Skeletal muscle tissue (tissue), 4 donors: ENCODE results near the gene SIPA1L3. TPM values are rescaled to one million over a fixed set of nuclear protein-coding genes. Genes with fewer than 3 reads are reported as not detected.

ENCODE experiments used
- H3K27ac ChIP-seq: one replicate; pipeline ENCODE4 v1.7.0; 2013; ENCODE audit warnings: mild to moderate bottlenecking, low read depth, low read length, inconsistent platforms
- H3K27me3 ChIP-seq, 3 donors: one replicate each; pipeline ENCODE4 v1.7.0; 2013; ENCODE audit warnings: low read length in 3 of 3; ENCODE audit not compliant: control insufficient read depth in 3 of 3, insufficient read depth in 3 of 3
- H3K36me3 ChIP-seq, 3 donors: one replicate each; pipeline ENCODE4 v1.7.0; 2013; ENCODE audit warnings: low read length in 3 of 3; ENCODE audit not compliant: control insufficient read depth in 3 of 3, insufficient read depth in 3 of 3
- H3K4me1 ChIP-seq, 3 donors: one replicate each; pipeline ENCODE4 v1.7.0; 2013; ENCODE audit warnings: low read length in 3 of 3, mild to moderate bottlenecking in 3 of 3; ENCODE audit not compliant: control insufficient read depth in 3 of 3, insufficient read depth in 3 of 3
- H3K4me3 ChIP-seq, 3 donors: one replicate each; pipeline ENCODE4 v1.7.0; 2013; ENCODE audit warnings: low read length in 3 of 3
- H3K9ac ChIP-seq, 3 donors: one replicate each; pipeline ENCODE4 v1.7.0; 2013; ENCODE audit warnings: low read length in 3 of 3, mild to moderate bottlenecking in 3 of 3, moderate library complexity in 2 of 3, low read depth in 1 of 3
- H3K9me3 ChIP-seq, 3 donors: one replicate each; pipeline ENCODE4 v1.7.0; 2013; ENCODE audit warnings: low read length in 3 of 3; ENCODE audit not compliant: control insufficient read depth in 3 of 3
- total RNA-seq: library from RNA; depleted of rRNA; stranded (reverse); fragments of >200 nt; gene quantifications from one replicate; pipeline ENCODE4 v1.2.3, GENCODE V29; 2014
- donor health status: Osteomylitis.

SIPA1L3 gene
- total RNA-seq, 1 donor from 2014 or later: 3.7 TPM

DNA sequence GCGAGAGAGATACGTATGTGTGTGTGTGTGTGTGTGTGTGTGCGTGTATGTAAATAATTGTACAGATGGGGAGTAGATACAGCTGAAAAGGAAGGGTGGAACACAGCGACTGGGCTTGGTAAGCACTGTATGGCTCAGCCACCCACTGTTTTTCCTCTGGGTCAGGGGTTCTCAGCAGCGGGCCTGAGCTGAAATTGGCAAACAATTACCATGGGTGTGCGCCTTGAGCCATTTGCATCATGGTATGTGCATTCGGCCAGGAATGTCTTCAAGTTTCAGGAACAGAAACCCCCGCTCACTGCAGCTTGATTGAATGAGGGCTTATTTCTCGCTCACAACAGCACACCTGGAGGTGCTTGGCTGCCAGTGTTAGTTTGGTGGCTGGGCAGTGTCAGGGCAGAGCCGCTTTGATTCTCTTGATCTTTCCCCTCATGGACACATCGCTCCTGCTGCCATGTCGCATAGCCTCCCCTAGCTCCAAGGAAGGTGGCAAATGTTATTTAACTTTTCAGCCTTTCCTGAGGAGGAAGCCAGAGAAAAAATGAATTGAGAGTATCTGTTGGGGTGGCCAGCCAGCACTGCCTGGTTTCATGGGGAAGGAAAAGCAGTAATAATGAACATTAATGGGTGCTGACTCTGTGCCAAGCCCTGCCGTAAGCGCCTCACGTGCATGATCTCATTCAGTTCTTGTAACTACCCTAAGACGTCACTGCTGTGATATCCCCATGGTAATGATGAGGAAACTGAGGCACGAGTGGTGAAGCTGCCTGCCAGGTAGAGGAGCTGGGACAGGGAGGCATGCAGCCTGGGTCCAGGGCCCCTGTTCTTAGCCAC lies 126.9 kb downstream of the SIPA1L3 start:
- no peaks in the 10 kb centered on the region for H3K9me3 ChIP-seq
- H3K4me1 ChIP-seq: peaks cover 21 to 29% (median 28%) of the 10 kb centered on the region in 3 donors
- H3K9ac ChIP-seq: no peak overlapping the region
- no peaks in the 10 kb centered on the region for H3K27me3 ChIP-seq
- H3K4me3 ChIP-seq: no peak overlapping the region
- no peak overlapping the region for H3K27ac ChIP-seq
- H3K36me3 ChIP-seq: no peaks in the 10 kb centered on the region

DNA sequence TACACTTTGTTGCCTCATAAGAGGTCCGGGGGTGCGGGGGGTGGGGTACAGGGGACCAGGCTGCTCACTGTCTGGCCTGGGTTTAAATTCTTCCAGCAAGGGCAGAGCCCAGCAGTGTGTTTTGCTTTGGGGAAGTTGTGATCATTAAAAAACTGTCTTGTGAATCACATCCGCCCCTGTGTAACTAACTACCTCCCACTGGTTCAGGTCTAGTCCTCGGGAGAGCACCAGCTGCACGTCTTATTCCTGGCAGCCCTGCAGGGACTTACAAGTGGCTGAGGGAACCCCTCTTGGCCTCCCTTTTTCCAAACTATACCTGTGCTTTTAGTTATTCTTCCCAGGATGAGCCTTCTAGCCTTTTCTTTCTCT lies 127.5 kb downstream of the SIPA1L3 start:
- H3K9ac ChIP-seq: no peak overlapping the region
- no peak overlapping the region for H3K27ac ChIP-seq
- H3K4me3 ChIP-seq: no peak overlapping the region
- H3K9me3 ChIP-seq: no peaks in the 10 kb centered on the region
- no peaks in the 10 kb centered on the region for H3K36me3 ChIP-seq
- no peaks in the 10 kb centered on the region for H3K27me3 ChIP-seq
- H3K4me1 ChIP-seq: peaks cover 21 to 29% (median 28%) of the 10 kb centered on the region in 3 donors

DNA sequence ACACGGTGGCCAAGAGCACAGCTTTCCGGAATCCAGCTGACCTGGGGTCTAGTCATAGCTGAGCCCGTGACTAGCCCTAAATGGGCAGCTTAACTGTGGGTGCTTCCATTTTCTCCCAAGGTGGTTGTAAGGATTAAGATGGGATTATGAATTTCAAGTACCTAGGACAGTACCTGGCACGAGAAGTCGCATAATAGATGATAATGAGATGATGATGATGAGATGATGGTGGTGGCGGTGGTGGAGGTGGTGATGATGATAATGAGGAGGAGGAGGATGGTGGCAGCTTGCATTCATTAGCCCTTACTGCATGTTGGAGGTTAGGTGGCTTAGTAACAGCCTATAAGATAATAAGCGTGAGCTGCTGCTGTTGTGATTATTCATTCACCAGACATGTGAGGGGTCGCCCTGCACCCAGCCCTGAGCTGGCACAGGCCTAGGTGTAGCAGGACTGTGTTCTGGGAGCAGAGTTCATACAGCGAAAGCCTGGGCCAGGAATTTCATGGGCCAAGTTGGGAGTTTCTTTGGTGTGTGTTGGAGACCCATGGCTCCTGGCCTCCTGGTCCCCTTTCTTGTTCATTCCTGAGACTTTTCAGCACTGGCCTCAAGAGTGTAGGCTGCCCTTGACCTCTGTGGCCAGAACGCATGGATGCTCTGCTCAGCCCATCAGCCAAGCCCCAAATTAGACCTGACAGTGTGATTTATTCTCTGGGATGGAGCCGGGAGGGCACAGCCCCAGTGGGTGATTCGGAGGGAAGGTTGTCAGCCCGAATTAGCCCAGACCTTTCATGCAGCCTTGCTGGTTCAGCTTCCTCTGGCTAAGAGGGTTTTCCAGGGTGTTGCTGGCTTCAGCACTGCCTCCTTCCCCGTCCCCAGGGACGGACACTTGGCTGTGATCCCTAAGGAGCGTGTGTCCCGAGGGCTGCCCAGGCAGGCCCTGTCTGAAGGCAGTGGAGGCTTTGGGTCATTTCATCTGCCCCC lies 128.8 kb downstream of the SIPA1L3 start:
- H3K4me1 ChIP-seq: peaks cover 21 to 29% (median 28%) of the 10 kb centered on the region in 3 donors
- no peaks in the 10 kb centered on the region for H3K9me3 ChIP-seq
- no peaks in the 10 kb centered on the region for H3K27me3 ChIP-seq
- H3K36me3 ChIP-seq: no peaks in the 10 kb centered on the region
- peak overlapping the region in 2 of 3 donors; percentile 55 to 58 for H3K4me3 ChIP-seq
- peak overlapping the region; percentile 60 for H3K27ac ChIP-seq
- H3K9ac ChIP-seq: peak overlapping the region; percentile 36 to 81 (median 59)

DNA sequence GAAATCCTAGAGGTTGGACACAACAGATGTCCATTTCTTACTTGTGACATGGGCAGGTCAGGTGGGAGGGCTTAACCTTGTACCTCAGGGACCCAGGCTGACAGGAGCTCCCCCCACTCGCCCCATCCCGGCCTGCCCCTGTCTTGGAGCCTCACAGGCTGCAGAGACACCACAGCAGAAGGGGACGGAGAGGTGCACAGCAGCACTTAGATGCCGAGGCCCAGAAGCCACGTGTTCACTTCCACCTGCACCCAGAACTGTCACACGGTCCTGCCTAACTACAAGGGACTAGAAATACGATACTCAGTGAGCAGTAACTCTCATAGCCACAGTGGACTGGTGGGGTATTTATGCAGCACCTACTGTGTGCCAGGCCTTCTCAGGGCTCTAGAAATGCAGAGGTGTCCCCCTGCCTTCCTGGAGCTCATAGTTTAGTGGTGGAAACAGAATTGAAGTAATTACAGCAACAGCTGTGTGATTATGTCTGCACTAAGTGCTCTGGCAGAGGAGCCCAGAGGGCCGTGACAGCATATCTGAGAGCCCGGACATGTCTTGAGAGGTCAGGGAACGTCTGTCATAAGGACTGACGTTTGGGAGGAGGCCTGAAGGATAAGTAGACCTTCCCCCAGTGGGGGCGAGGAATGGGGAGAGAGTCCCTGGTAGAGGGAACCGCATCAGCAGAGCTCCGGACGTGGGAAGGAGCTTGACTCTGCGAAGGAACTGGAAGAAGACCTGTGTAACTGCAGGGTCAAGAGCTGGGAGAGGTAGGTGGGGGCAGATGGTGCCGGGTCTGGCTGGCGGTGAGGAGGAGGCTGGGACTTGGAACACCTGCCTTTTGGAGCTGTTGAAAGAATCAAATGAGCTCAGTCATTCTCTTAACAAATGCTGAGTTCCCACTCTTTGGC lies 130.0 kb downstream of the SIPA1L3 start:
- Histone ChIP-seq H3K4me1 (peaks cover 21 to 29% (median 28%) of the 10 kb centered on the region in 3 donors), H3K36me3 (no peaks in the 10 kb centered on the region), H3K4me3 (peak overlapping the region in 2 of 3 donors; percentile 55 to 58), H3K27ac (peak overlapping the region; percentile 60), H3K9ac (peak overlapping the region; percentile 15 to 81 (median 44)), H3K9me3 (no peaks in the 10 kb centered on the region), H3K27me3 (no peaks in the 10 kb centered on the region)

DNA sequence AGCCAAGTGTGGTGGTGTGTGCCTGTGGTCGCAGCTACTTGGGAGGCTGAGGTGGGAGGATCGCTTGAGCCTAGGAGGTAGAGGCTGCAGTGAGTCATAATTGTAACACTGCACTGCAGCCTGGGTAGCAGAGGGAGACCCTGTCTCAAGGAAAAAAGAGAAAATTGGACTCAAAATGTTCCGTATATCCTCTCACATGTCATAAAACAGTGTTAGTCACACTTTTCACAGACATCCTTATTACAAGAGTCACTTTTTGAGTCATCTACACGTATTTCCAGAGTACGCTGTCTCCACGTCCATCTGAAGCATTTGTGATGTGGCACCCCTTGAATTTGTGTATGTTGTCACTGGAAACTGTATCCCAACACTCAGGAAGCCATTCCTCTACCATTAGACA lies 133.0 kb downstream of the SIPA1L3 start:
- Histone ChIP-seq H3K36me3 (no peaks in the 10 kb centered on the region), H3K9me3 (no peaks in the 10 kb centered on the region), H3K27me3 (no peaks in the 10 kb centered on the region), H3K4me3 (no peak overlapping the region), H3K9ac (no peak overlapping the region), H3K4me1 (peaks cover 21 to 28% (median 27%) of the 10 kb centered on the region in 3 donors), H3K27ac (no peak overlapping the region)

DNA sequence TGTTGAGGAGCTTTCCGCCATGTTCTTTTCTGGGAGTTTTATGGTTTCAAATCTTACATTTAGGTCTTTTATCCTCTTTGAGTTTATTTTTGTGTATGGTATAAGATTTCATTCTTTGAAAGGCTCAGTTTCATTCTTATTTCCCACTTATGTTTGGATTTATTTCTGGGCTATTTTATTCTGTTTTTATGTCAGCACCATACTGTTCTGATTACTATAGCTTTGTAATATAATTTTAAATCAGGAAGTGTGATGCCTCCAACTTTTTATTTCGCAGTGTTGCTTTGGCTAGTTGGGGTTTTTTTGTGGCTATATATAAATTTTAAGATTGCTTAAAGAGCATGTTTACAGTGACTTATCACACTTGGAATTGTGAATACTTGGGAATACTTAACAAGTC lies 135.1 kb downstream of the SIPA1L3 start:
- no peak overlapping the region for H3K4me3 ChIP-seq
- H3K27ac ChIP-seq: no peak overlapping the region
- no peaks in the 10 kb centered on the region for H3K9me3 ChIP-seq
- no peaks in the 10 kb centered on the region for H3K27me3 ChIP-seq
- H3K9ac ChIP-seq: no peak overlapping the region
- no peaks in the 10 kb centered on the region for H3K36me3 ChIP-seq
- peaks cover 8 to 11% (median 10%) of the 10 kb centered on the region in 3 donors for H3K4me1 ChIP-seq

DNA sequence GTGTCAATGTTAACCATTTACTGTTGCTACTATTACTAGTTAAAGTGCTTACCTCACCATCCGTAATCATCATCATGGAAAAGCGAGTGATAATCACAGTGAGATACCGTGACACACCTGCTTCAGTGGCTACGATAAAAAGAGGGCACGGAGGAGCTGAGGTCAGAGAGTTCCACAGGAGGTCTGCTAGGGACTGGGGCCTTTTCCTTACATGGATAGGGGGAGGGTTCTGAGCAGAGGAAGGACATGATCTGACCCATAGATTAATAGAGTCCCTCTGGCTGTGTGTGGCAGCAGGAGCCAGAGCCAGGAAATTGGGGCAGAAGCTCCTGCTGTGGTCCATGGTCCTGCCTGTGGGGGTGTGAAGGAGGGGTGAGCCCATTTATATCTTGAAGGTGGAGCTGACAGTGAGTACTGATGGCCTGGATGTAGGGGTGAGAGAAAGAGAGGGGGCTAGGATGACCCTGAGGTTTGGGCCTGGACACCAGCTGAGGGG lies 136.7 kb downstream of the SIPA1L3 start:
- Histone ChIP-seq H3K36me3 (no peaks in the 10 kb centered on the region), H3K9me3 (no peaks in the 10 kb centered on the region), H3K27me3 (no peaks in the 10 kb centered on the region), H3K4me3 (no peak overlapping the region), H3K4me1 (peaks cover 9 to 12% (median 9%) of the 10 kb centered on the region in 3 donors), H3K9ac (no peak overlapping the region), H3K27ac (no peak overlapping the region)

DNA sequence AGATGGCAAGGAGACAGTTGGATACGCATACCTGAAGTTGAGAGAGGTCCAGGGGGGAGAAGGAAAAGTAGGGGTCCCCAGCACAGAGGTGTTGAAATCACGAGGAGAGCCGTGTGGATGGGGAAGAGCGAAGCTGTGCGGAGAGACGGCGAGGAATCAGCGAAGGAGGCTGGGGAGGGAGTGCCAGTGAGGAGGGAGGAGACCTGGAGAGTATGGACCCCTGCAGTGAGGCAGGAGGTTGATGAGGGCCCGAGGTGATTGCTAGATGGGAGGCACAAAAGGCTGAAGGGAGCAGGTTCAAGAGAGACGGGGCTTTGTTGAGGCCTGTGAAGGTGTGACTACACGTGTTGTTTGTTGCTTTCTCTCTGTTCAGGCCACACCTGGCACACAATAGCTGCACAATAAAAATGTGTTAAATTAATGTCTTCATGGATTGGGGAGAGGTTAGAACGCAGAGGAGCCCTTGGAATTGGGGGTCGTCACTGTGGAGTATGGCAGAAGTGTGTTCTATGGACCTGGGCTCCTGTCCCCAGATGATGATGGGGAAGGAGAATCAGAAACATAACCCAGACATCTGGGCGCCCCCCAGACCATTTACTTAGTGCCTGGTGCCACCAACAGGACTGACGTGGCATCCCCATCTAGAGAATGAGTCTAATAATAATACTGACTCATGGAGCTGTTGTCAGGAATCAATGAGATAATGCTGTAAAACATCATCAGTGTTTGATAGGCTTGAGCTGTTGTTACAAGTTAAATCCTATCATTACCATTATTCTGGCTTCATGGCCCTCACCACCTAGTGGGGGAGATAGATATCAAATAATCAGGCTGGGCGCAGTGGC lies 137.5 kb downstream of the SIPA1L3 start:
- H3K4me1 ChIP-seq: peaks cover 9 to 16% (median 9%) of the 10 kb centered on the region in 3 donors
- no peaks in the 10 kb centered on the region for H3K36me3 ChIP-seq
- no peak overlapping the region for H3K27ac ChIP-seq
- H3K9me3 ChIP-seq: no peaks in the 10 kb centered on the region
- H3K9ac ChIP-seq: no peak overlapping the region
- H3K27me3 ChIP-seq: no peaks in the 10 kb centered on the region
- H3K4me3 ChIP-seq: no peak overlapping the region
